ENCODE data around the gene SLC44A2.

The SLC44A2 gene

DNA sequence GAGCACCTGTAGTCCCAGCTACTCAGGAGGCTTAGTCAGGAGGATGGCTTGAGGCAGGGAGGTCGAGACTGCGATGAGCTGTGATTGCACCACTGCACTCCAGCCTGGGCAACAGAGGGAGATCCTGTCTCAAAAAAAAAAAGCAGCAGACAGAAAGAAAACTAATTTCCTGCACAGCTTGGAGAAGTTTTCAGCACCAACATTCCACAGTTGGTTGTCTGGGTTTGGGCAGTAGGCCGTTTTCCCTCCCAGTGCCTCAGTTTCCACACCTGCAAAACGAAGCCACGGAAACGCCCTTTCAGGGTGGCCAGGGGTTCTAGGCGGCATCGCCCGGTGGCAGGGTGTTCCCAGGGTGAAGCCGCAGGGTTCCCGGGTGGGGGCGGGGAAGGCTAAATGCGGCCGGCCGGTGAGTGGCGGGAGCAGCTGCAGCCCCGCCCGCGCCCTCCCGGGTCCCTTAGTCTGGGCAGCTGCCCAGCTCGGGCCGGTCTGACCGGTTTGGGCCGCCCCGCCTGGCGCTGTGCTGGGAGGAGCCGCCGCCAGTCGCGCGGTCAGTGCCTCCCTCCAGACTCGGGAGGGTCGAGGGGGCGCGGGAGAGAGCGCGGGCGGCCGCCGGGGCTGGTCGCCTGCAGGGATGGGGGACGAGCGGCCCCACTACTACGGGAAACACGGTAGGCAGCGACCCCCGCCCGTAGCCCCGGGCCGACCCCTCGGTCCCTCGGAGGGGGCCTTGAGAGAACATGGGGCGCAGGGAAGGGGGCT, at the start of gene SLC44A2:
Gene SLC44A2 (plus strand): TSS at position 551 of the 759 bp plus-strand sequence. CDS start 81 bp downstream, at position 632.
- peak within 1 kb of the TSS; percentile 6 for H3K27ac ChIP-seq (ENCODE audit: low read length)
- peak within 1 kb of the TSS; percentile 90 for H3K9ac ChIP-seq (ENCODE audit: low read depth, low read length)
- H3K27me3 ChIP-seq (ENCODE audit: insufficient read depth, low read length): no peaks in the 10 kb centered on the region
- peak within 1 kb of the TSS; percentile 74 for H3K4me3 ChIP-seq (ENCODE audit: low read length)
- peaks cover 3% of the 10 kb centered on the region; the same call in 1 of the 2 replicates for H3K4me1 ChIP-seq (ENCODE audit: insufficient read depth, low read length)
- peaks cover 21% of the 10 kb centered on the region for H3K36me3 ChIP-seq (ENCODE audit: insufficient read depth, low read depth, low read length)
- H3K9me3 ChIP-seq (ENCODE audit: insufficient read depth, low read depth, low read length): no peaks in the 10 kb centered on the region

DNA sequence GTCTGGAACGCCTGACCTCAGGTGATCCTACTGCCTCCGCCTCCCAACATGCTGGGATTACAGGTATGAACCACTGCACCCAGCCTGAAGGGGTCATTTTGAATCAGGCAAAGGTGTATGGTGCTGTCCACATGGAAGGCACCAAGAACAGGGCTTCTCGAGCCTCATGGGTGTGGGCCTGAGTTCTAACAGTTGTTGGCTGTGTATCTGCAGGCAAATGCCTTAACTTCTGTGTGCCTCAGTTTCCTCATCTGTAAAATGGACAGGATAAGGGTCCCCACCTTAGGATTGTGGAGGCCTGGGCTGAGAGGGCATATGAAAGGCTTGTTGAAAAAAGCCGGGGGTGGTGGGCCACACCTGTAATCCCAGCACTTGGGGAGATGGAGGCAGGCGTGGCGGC, 47.4 kb upstream of the SLC44A2 start:
- peaks cover 55% of the 10 kb centered on the region for H3K36me3 ChIP-seq (ENCODE audit: insufficient read depth, low read depth, low read length)
- H3K27ac ChIP-seq (ENCODE audit: low read length): no peak overlapping the region
- H3K9me3 ChIP-seq (ENCODE audit: insufficient read depth, low read depth, low read length): no peaks in the 10 kb centered on the region
- H3K4me3 ChIP-seq (ENCODE audit: low read length): no peak overlapping the region
- no peaks in the 10 kb centered on the region for H3K4me1 ChIP-seq (ENCODE audit: insufficient read depth, low read length)
- no peak overlapping the region for H3K9ac ChIP-seq (ENCODE audit: low read depth, low read length)
- no peaks in the 10 kb centered on the region for H3K27me3 ChIP-seq (ENCODE audit: insufficient read depth, low read length)

- no peak overlapping the region for H3K4me3 ChIP-seq (ENCODE audit: low read length)
- H3K27me3 ChIP-seq (ENCODE audit: insufficient read depth, low read length): no peaks in the 10 kb centered on the region
- peaks cover 52% of the 10 kb centered on the region for H3K36me3 ChIP-seq (ENCODE audit: insufficient read depth, low read depth, low read length)
- H3K9me3 ChIP-seq (ENCODE audit: insufficient read depth, low read depth, low read length): no peaks in the 10 kb centered on the region
- no peak overlapping the region for H3K27ac ChIP-seq (ENCODE audit: low read length)
- H3K9ac ChIP-seq (ENCODE audit: low read depth, low read length): peak overlapping the region; percentile 36; the same call in 1 of the 2 replicates
- no peaks in the 10 kb centered on the region for H3K4me1 ChIP-seq (ENCODE audit: insufficient read depth, low read length)
These were observed 44.2 kb upstream of the SLC44A2 start for GRCh38 chr19:10580979-10581631.

DNA sequence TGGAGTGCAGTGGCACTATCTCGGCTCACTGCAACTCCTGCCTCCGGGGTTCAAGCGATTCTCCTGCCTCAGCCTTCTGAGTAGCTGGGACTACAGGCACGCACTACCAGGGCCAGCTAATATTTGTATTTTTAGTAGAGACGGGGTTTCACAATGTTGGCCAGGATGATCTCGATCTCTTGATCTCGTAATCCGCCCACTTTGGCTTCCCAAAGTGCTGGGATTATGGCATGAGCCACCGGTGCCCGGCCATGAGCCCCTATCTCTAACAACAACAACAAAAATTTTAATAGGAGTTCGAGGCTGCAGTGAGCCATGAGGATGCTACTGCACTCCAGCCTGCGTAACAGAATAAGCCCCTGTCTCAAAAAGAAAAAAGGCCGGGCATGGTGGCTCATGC, 43.3 kb upstream of the SLC44A2 start:
- no peaks in the 10 kb centered on the region for H3K9me3 ChIP-seq (ENCODE audit: insufficient read depth, low read depth, low read length)
- no peak overlapping the region for H3K27ac ChIP-seq (ENCODE audit: low read length)
- H3K27me3 ChIP-seq (ENCODE audit: insufficient read depth, low read length): peaks cover 3% of the 10 kb centered on the region; the same call in 1 of the 2 replicates
- H3K4me3 ChIP-seq (ENCODE audit: low read length): no peak overlapping the region
- H3K36me3 ChIP-seq (ENCODE audit: insufficient read depth, low read depth, low read length): peaks cover 49% of the 10 kb centered on the region
- H3K9ac ChIP-seq (ENCODE audit: low read depth, low read length): no peak overlapping the region
- H3K4me1 ChIP-seq (ENCODE audit: insufficient read depth, low read length): no peaks in the 10 kb centered on the region

DNA sequence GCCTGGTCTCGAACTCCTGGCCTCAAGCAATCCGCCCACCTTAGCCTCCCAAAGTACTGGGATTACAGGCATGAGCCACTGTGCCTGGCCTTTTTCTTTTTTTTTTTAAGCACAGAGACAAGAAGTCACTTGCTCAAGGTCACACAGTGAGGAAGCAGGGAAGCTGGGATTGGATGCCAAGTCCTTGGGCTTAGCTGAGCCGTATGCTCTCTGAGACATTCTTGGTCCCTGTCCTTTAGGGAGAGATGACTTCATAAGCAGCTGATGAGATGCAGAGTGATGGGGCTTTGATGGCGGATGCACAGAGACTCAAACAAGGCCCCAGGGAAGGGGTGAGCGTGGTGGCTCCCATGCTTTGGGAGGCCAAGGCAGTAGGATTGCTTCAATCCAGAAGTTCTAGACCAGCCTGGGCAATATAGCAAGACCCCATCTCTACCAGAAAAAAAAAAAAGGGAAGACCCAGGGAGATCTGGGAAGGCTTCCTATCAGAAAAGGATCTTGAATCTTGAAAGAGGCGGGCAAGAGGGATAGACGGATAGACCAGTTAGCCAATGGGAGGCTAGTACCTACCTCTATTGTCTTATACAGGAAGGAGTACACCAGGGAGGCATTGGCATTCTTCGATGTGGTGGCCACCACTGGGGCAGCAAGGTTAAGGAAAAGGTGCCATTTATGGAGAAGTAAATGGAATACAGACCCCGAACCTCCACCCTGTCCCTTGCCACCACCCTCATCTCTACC, 42.1 kb upstream of the SLC44A2 start:
- Histone ChIP-seq H3K36me3 (ENCODE audit: insufficient read depth, low read depth, low read length) (peaks cover 43% of the 10 kb centered on the region), H3K9ac (ENCODE audit: low read depth, low read length) (no peak overlapping the region), H3K4me1 (ENCODE audit: insufficient read depth, low read length) (no peaks in the 10 kb centered on the region), H3K4me3 (ENCODE audit: low read length) (no peak overlapping the region), H3K27me3 (ENCODE audit: insufficient read depth, low read length) (peaks cover 13% of the 10 kb centered on the region), H3K9me3 (ENCODE audit: insufficient read depth, low read depth, low read length) (no peaks in the 10 kb centered on the region), H3K27ac (ENCODE audit: low read length) (no peak overlapping the region)

- Histone ChIP-seq H3K9ac (ENCODE audit: low read depth, low read length) (peak overlapping the region; percentile 63; the same call in 1 of the 2 replicates), H3K27ac (ENCODE audit: low read length) (no peak overlapping the region), H3K36me3 (ENCODE audit: insufficient read depth, low read depth, low read length) (peaks cover 17% of the 10 kb centered on the region), H3K9me3 (ENCODE audit: insufficient read depth, low read depth, low read length) (no peaks in the 10 kb centered on the region), H3K27me3 (ENCODE audit: insufficient read depth, low read length) (peaks cover 13% of the 10 kb centered on the region), H3K4me1 (ENCODE audit: insufficient read depth, low read length) (no peaks in the 10 kb centered on the region), H3K4me3 (ENCODE audit: low read length) (peak overlapping the region; percentile 76)
These were observed 39.0 kb upstream of the SLC44A2 start for GRCh38 chr19:10586396-10586795.

DNA sequence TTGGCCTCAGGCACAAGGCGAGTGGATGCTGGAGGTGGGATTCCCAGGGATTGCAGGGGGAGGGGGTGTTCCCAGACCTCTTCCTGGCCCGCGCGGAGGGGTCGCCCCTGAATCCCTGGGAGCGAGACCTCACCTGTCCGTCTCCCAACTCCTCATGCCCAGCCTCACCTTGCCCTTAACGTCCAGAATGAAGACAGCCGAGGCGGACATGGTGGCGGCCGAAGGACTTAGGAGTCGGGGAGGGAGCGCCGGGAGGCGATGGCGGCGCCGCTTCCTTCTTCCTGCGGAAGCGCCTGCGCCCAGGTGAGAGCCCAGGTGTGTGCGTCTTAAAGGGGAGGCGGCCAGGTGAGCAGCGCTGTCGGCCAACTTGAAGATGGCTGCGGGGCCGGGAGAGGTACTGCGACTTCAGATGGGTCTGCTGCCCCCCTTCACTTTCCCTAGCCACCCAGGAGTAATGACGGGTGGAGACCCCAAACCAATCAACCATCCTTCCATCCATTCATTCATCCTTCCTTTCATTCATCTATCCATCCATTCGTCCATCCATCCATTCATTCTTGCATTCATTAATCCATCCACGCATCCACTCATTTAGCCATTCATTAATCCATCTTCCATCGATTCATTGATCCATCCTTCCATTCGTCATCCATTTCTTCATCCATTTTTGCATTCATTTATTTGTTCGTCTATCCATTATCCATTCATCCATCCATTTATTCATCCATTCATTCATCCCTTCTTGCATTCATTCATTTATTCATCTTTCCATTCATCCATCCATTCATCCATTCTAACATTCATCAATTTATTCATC, 38.1 kb upstream of the SLC44A2 start, which contains the start of gene AP1M2:
Gene AP1M2 (minus strand): TSS at position 291 of the 817 bp plus-strand sequence. CDS start 81 bp downstream, at position 210.
- no peaks in the 10 kb centered on the region for H3K9me3 ChIP-seq (ENCODE audit: insufficient read depth, low read depth, low read length)
- H3K36me3 ChIP-seq (ENCODE audit: insufficient read depth, low read depth, low read length): peaks cover 12% of the 10 kb centered on the region
- H3K4me3 ChIP-seq (ENCODE audit: low read length): peak within 1 kb of the TSS; percentile 76
- H3K4me1 ChIP-seq (ENCODE audit: insufficient read depth, low read length): no peaks in the 10 kb centered on the region
- no peak within 1 kb of the TSS for H3K27ac ChIP-seq (ENCODE audit: low read length)
- peak within 1 kb of the TSS; percentile 63; the same call in 1 of the 2 replicates for H3K9ac ChIP-seq (ENCODE audit: low read depth, low read length)
- H3K27me3 ChIP-seq (ENCODE audit: insufficient read depth, low read length): peaks cover 13% of the 10 kb centered on the region

- no peaks in the 10 kb centered on the region for H3K4me1 ChIP-seq (ENCODE audit: insufficient read depth, low read length)
- H3K9me3 ChIP-seq (ENCODE audit: insufficient read depth, low read depth, low read length): no peaks in the 10 kb centered on the region
- H3K27ac ChIP-seq (ENCODE audit: low read length): no peak overlapping the region
- H3K9ac ChIP-seq (ENCODE audit: low read depth, low read length): no peak overlapping the region
- peak overlapping the region; percentile 76; the same call in 1 of the 2 replicates for H3K4me3 ChIP-seq (ENCODE audit: low read length)
- H3K27me3 ChIP-seq (ENCODE audit: insufficient read depth, low read length): peaks cover 13% of the 10 kb centered on the region
- peaks cover 12% of the 10 kb centered on the region for H3K36me3 ChIP-seq (ENCODE audit: insufficient read depth, low read depth, low read length)
These were observed 37.6 kb upstream of the SLC44A2 start for GRCh38 chr19:10587839-10588150.

DNA sequence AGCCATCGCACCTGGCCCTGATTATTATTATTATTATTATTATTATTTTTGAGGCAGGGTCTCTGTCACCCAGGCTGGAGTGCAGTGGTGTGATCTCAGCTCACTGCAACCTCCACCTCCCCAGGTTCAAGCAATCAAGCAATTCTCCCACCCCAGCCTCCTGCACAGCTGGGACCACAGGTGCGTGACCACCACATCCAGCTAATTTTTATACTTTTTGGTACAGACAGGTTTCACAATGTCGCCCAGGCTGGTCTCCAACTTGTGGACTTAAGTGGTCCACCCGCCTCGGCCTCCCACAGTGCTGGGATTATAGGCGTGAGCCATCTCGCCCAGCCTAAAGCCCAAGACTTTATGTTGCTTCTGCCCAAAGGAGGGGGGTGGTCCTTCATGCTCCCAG, 32.2 kb upstream of the SLC44A2 start:
- H3K4me1 ChIP-seq (ENCODE audit: insufficient read depth, low read length): no peaks in the 10 kb centered on the region
- H3K9ac ChIP-seq (ENCODE audit: low read depth, low read length): no peak overlapping the region
- H3K36me3 ChIP-seq (ENCODE audit: insufficient read depth, low read depth, low read length): no peaks in the 10 kb centered on the region
- no peak overlapping the region for H3K27ac ChIP-seq (ENCODE audit: low read length)
- no peaks in the 10 kb centered on the region for H3K9me3 ChIP-seq (ENCODE audit: insufficient read depth, low read depth, low read length)
- no peaks in the 10 kb centered on the region; the same call in 1 of the 2 replicates for H3K27me3 ChIP-seq (ENCODE audit: insufficient read depth, low read length)
- no peak overlapping the region for H3K4me3 ChIP-seq (ENCODE audit: low read length)

DNA sequence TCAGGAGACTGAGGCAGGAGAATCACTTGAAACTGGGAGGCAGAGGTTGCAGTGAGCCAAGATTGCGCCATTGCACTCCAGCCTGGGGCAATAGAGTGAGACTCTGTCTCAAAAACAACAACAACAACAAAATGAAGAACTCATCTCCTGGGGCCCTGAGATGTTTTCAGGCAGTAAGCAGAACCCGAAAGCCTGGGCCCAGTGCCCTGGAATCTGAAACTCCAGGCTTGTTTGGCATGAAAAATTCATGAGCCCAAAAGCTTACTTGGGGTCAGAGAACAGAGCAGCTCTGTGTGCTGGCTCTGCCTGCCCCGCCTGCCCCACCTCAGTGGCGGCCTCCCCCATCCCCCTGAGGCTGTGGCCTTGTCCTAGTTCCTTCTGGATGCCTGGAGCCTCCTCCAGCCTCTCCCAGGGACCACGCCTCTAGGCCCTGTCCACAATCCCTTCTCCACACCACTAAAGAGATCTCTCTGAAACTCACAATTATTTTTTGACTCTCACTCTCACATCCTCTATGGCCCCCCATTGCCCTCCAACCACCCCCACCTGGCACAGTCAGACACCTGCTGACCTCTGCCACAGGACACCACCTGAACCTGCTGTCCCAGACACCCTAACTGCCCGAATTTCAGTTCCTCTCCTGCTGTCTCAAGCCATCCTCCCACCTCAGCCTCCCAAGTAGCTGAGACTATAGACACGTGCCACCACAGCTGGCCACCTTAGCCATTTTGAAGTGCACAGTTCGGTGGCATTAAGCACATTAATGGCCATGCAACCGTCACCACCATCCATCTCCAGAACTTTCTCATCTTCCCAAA, 31.3 kb upstream of the SLC44A2 start:
- Histone ChIP-seq H3K36me3 (ENCODE audit: insufficient read depth, low read depth, low read length) (no peaks in the 10 kb centered on the region), H3K4me1 (ENCODE audit: insufficient read depth, low read length) (no peaks in the 10 kb centered on the region), H3K4me3 (ENCODE audit: low read length) (no peak overlapping the region), H3K27ac (ENCODE audit: low read length) (no peak overlapping the region), H3K9ac (ENCODE audit: low read depth, low read length) (no peak overlapping the region), H3K27me3 (ENCODE audit: insufficient read depth, low read length) (no peaks in the 10 kb centered on the region; the same call in 1 of the 2 replicates), H3K9me3 (ENCODE audit: insufficient read depth, low read depth, low read length) (no peaks in the 10 kb centered on the region)

Measured in iPS-20b (cell line).